Kidney (tissue), 14 donors: ENCODE results near the gene CAMK2G. TPM values are rescaled to one million over a fixed set of nuclear protein-coding genes. Genes with fewer than 3 reads are reported as not detected.

Source experiments
- DNase-seq, 5 donors: peaks; one replicate each; pipeline ENCODE4 v3.0.0-alpha.2; 2013 to 2020
- FAIRE-seq: peaks from 2 replicates; lab custom pipeline; 2012; peaks lifted over from hg19 to GRCh38; lab: Jason Lieb, UNC
- H3K27ac ChIP-seq, 2 donors: one replicate each; pipeline ENCODE4 v1.7.0; 2013; ENCODE audit warnings: low read depth in 2 of 2, low read length in 2 of 2, inconsistent platforms in 1 of 2
- H3K27me3 ChIP-seq: one replicate; pipeline ENCODE4 v1.7.1; 2013; ENCODE audit warnings: low read length, inconsistent platforms; ENCODE audit not compliant: control insufficient read depth, insufficient read depth
- H3K36me3 ChIP-seq, 3 donors: one replicate each; pipeline versions ENCODE4 v1.7.0 to v1.7.1; 2013; ENCODE audit warnings: low read length in 3 of 3, control low read depth in 1 of 3, inconsistent platforms in 1 of 3; ENCODE audit not compliant: insufficient read depth in 3 of 3, control insufficient read depth in 2 of 3
- H3K4me1 ChIP-seq, 3 donors: one replicate each; pipeline versions ENCODE4 v1.7.0 to v1.7.1; 2013; ENCODE audit warnings: low read length in 3 of 3, inconsistent platforms in 1 of 3, low read depth in 1 of 3; ENCODE audit not compliant: control insufficient read depth in 2 of 3, insufficient read depth in 2 of 3
- H3K4me3 ChIP-seq, 3 donors: one replicate each; pipeline versions ENCODE4 v1.7.0 to v1.8.1; 2013; ENCODE audit warnings: low read length in 3 of 3, control low read depth in 1 of 3, inconsistent platforms in 1 of 3
- H3K9ac ChIP-seq, 3 donors: one replicate each; pipeline versions ENCODE4 v1.7.0 to v1.7.1; 2013; ENCODE audit warnings: low read length in 3 of 3, control low read depth in 1 of 3, inconsistent platforms in 1 of 3
- H3K9me3 ChIP-seq, 3 donors: one replicate each; pipeline versions ENCODE4 v1.7.0 to v1.7.1; 2013; ENCODE audit warnings: low read length in 3 of 3, control low read depth in 1 of 3, inconsistent platforms in 1 of 3; ENCODE audit not compliant: control insufficient read depth in 2 of 3, insufficient read depth in 1 of 3
- CTCF ChIP-seq: IDR thresholded peaks from 3 replicates; pipeline ENCODE4 v1.5.1; 2012; ENCODE audit warnings: mild to moderate bottlenecking, moderate library complexity, borderline replicate concordance; ENCODE audit not compliant: insufficient read depth; ENCODE audit errors: extremely low read depth
- intact Hi-C: fragments of 100-400 bp; cut with DNase I; formaldehyde crosslinking; loops from one replicate; pipeline ENCODE4 v1.11.1; 2022
- polyA plus RNA-seq: library from polyadenylated mRNA; stranded (reverse); fragments of 350-450 nt; fragmentation: Illumina TruSeq; extraction: RNeasy Lipid Tissue Mini Kit (QIAGEN cat#74804); gene quantifications from one replicate; pipeline ENCODE4 v1.2.3, GENCODE V29; 2014; ENCODE audit warnings: low read depth, low replicate concordance; ENCODE audit not compliant: insufficient read depth
- total RNA-seq: library from RNA; stranded (reverse); fragmentation: NEBNext Ultra II Directional; extraction: Animal tissue kit (Norgen Biotek cat#: 25700); gene quantifications from one replicate; pipeline ENCODE4 v1.2.1, GENCODE V29; 2021
- donor health status: control.
- donor health status: control.
- donor health status: control.
- donor health status: control.
- donor health status: control.
- donor health status: DM: yes; HTN: yes; CAD: no.
- donor health status: Normal renal cell carcinoma (clear cell type).

The CAMK2G gene
- total and polyA plus RNA-seq, 2 donors from 2014 or later: 21.0 to 29.1 TPM

GRCh38 chr10:73877533-73878160 is 3.3 kb upstream of the CAMK2G start:
- H3K4me1 ChIP-seq: peaks cover 0 to 6% (median 0%) of the 10 kb centered on the region in 3 donors
- TF ChIP-seq CTCF: no peak
- no peaks in the 10 kb centered on the region for H3K27me3 ChIP-seq
- no peaks in the 10 kb centered on the region for H3K36me3 ChIP-seq
- H3K27ac ChIP-seq: no peak overlapping the region
- intact Hi-C loops: no loop called here
- H3K9me3 ChIP-seq: no peaks in the 10 kb centered on the region
- no peak overlapping the region for H3K9ac ChIP-seq
- no peak for DNase-seq
- no peak overlapping the region for H3K4me3 ChIP-seq
- no peak for FAIRE-seq

GRCh38 chr10:73876971-73877370 is 2.6 kb upstream of the CAMK2G start:
- FAIRE-seq: no peak
- no peaks in the 10 kb centered on the region for H3K27me3 ChIP-seq
- H3K4me1 ChIP-seq: peaks cover 0 to 6% (median 0%) of the 10 kb centered on the region in 3 donors
- TF ChIP-seq CTCF: no peak
- no peaks in the 10 kb centered on the region for H3K9me3 ChIP-seq
- H3K36me3 ChIP-seq: no peaks in the 10 kb centered on the region
- no peak for DNase-seq
- H3K27ac ChIP-seq: no peak overlapping the region
- no peak overlapping the region for H3K9ac ChIP-seq
- no peak overlapping the region for H3K4me3 ChIP-seq
- intact Hi-C loops: no loop called here

GRCh38 chr10:73876566-73876965 is 2.2 kb upstream of the CAMK2G start:
- no peak for TF ChIP-seq CTCF
- no peaks in the 10 kb centered on the region for H3K9me3 ChIP-seq
- H3K27ac ChIP-seq: no peak overlapping the region
- no peak for FAIRE-seq
- H3K36me3 ChIP-seq: no peaks in the 10 kb centered on the region
- no peak for DNase-seq
- intact Hi-C loops: no loop called here
- H3K9ac ChIP-seq: no peak overlapping the region
- peaks cover 0 to 10% (median 0%) of the 10 kb centered on the region in 3 donors for H3K4me1 ChIP-seq
- H3K27me3 ChIP-seq: no peaks in the 10 kb centered on the region
- H3K4me3 ChIP-seq: no peak overlapping the region

GRCh38 chr10:73876157-73876556 is 1.8 kb upstream of the CAMK2G start:
- DNase-seq: no peak
- intact Hi-C loops: no loop called here
- Histone ChIP-seq H3K36me3 (no peaks in the 10 kb centered on the region), H3K4me1 (peaks cover 0 to 11% (median 0%) of the 10 kb centered on the region in 3 donors), H3K27me3 (no peaks in the 10 kb centered on the region), H3K4me3 (no peak overlapping the region), H3K27ac (no peak overlapping the region), H3K9ac (no peak overlapping the region), H3K9me3 (no peaks in the 10 kb centered on the region)
- FAIRE-seq: no peak
- TF ChIP-seq CTCF: no peak
